CD4-positive, alpha-beta T cell treated with Interleukin-17A for 4 hours (primary cell): ENCODE results near the gene CDC23.
"Not testable (repeated sequence)": the region's sequence is repeated elsewhere in the genome, so short reads cannot be mapped to it uniquely, and the experiment has no call there.

Source experiments
- DNase-seq: peaks from one replicate; pipeline ENCODE4 v3.0.0-alpha.2; 2020; ENCODE audit warnings: mixed read lengths

Gene CDC23

GRCh38 chr5:138213161-138214029, at the start of gene CDC23:
Gene CDC23, minus strand, starts transcription at chr5:138213323. Its CDS starts 11 bp downstream, at chr5:138213312.
- peak; percentile 88 for DNase-seq

- DNase-seq: no peak
Measured at GRCh38 chr5:138258704-138259292, 45.7 kb upstream of the CDC23 start.

- DNase-seq: no peak
Measured at GRCh38 chr5:138257583-138257982, 44.5 kb upstream of the CDC23 start.

GRCh38 chr5:138252944-138253343, 39.8 kb upstream of the CDC23 start:
- DNase-seq: no peak

GRCh38 chr5:138247800-138248199, 34.7 kb upstream of the CDC23 start:
- not testable (repeated sequence) for DNase-seq

- DNase-seq: no peak
Measured at GRCh38 chr5:138246822-138247221, 33.7 kb upstream of the CDC23 start.

GRCh38 chr5:138246334-138246733, 33.2 kb upstream of the CDC23 start:
- no peak for DNase-seq

GRCh38 chr5:138245717-138246116, 32.6 kb upstream of the CDC23 start:
- DNase-seq: no peak

- DNase-seq: no peak
Measured at GRCh38 chr5:138243794-138244193, 30.7 kb upstream of the CDC23 start.

- peak; percentile 6 for DNase-seq
Measured at GRCh38 chr5:138241688-138242571, 28.8 kb upstream of the CDC23 start.

GRCh38 chr5:138240650-138241385, 27.7 kb upstream of the CDC23 start:
- DNase-seq: no peak

GRCh38 chr5:138238034-138238433, 24.9 kb upstream of the CDC23 start:
- no peak for DNase-seq

- no peak for DNase-seq
Measured at GRCh38 chr5:138234651-138235050, 21.5 kb upstream of the CDC23 start.

- no peak for DNase-seq
Measured at GRCh38 chr5:138233280-138233679, 20.2 kb upstream of the CDC23 start.

GRCh38 chr5:138230981-138231589, 18.0 kb upstream of the CDC23 start:
- no peak for DNase-seq

- DNase-seq: no peak
Measured at GRCh38 chr5:138230261-138230660, 17.1 kb upstream of the CDC23 start.

GRCh38 chr5:138229387-138229786, 16.3 kb upstream of the CDC23 start:
- no peak for DNase-seq

- DNase-seq: no peak
Measured at GRCh38 chr5:138226910-138227309, 13.8 kb upstream of the CDC23 start.

- no peak for DNase-seq
Measured at GRCh38 chr5:138224712-138225111, 11.6 kb upstream of the CDC23 start.

- no peak for DNase-seq
Measured at GRCh38 chr5:138223532-138223931, 10.4 kb upstream of the CDC23 start.

- no peak for DNase-seq
Measured at GRCh38 chr5:138216799-138217198, 3.7 kb upstream of the CDC23 start.

GRCh38 chr5:138212828-138213160, 329 bp downstream of the CDC23 start:
- DNase-seq: peak; percentile 21
